Measurements from ENCODE around the gene ADCK1.
"Not testable (repeated sequence)": the region's sequence is repeated elsewhere in the genome, so short reads cannot be mapped to it uniquely, and the experiment has no call there.

Gene ADCK1

GRCh38 chr14:77809011-77809410, 9.1 kb downstream of the ADCK1 start:
- no peak for DNase-seq (ENCODE audit: low read depth in 2 of 2)

- no peak for DNase-seq (ENCODE audit: low read depth in 2 of 2)
Observed at GRCh38 chr14:77812028-77812427, 12.1 kb downstream of the ADCK1 start.

GRCh38 chr14:77812682-77813081, 12.8 kb downstream of the ADCK1 start:
- DNase-seq (ENCODE audit: low read depth in 2 of 2), result not testable (repeated sequence)

- no peak for DNase-seq (ENCODE audit: low read depth in 2 of 2)
Observed at GRCh38 chr14:77822307-77822706, 22.4 kb downstream of the ADCK1 start.

- no peak for DNase-seq (ENCODE audit: low read depth in 2 of 2)
Observed at GRCh38 chr14:77822741-77823140, 22.8 kb downstream of the ADCK1 start.

- DNase-seq (ENCODE audit: low read depth in 2 of 2), result no peak
Observed at GRCh38 chr14:77823378-77823777, 23.5 kb downstream of the ADCK1 start.

- DNase-seq (ENCODE audit: low read depth in 2 of 2), result no peak
Observed at GRCh38 chr14:77825895-77826519, 26.1 kb downstream of the ADCK1 start.

GRCh38 chr14:77830692-77831091, 30.8 kb downstream of the ADCK1 start:
- no peak for DNase-seq (ENCODE audit: low read depth in 2 of 2)

GRCh38 chr14:77832297-77832696, 32.4 kb downstream of the ADCK1 start:
- DNase-seq (ENCODE audit: low read depth in 2 of 2), result no peak

GRCh38 chr14:77837926-77838325, 38.0 kb downstream of the ADCK1 start:
- no peak for DNase-seq (ENCODE audit: low read depth in 2 of 2)

GRCh38 chr14:77838831-77839511, 39.1 kb downstream of the ADCK1 start:
- no peak for DNase-seq (ENCODE audit: low read depth in 2 of 2)

GRCh38 chr14:77843195-77843594, 43.3 kb downstream of the ADCK1 start:
- DNase-seq (ENCODE audit: low read depth in 2 of 2), result no peak

- DNase-seq (ENCODE audit: low read depth in 2 of 2), result no peak
Observed at GRCh38 chr14:77843651-77844050, 43.7 kb downstream of the ADCK1 start.

GRCh38 chr14:77844802-77845201, 44.9 kb downstream of the ADCK1 start:
- DNase-seq (ENCODE audit: low read depth in 2 of 2), result no peak

GRCh38 chr14:77848031-77848430, 48.1 kb downstream of the ADCK1 start:
- no peak for DNase-seq (ENCODE audit: low read depth in 2 of 2)

- no peak for DNase-seq (ENCODE audit: low read depth in 2 of 2)
Observed at GRCh38 chr14:77849711-77850110, 49.8 kb downstream of the ADCK1 start.

- DNase-seq (ENCODE audit: low read depth in 2 of 2), result no peak
Observed at GRCh38 chr14:77853919-77854318, 54.0 kb downstream of the ADCK1 start.

GRCh38 chr14:77856941-77857340, 57.0 kb downstream of the ADCK1 start:
- DNase-seq (ENCODE audit: low read depth in 2 of 2), result no peak

- no peak for DNase-seq (ENCODE audit: low read depth in 2 of 2)
Observed at GRCh38 chr14:77859934-77860570, 60.1 kb downstream of the ADCK1 start.

GRCh38 chr14:77861201-77861600, 61.3 kb downstream of the ADCK1 start:
- DNase-seq (ENCODE audit: low read depth in 2 of 2), result no peak

GRCh38 chr14:77862154-77862786, 62.4 kb downstream of the ADCK1 start:
- peak; percentile 73 to 77 for DNase-seq (ENCODE audit: low read depth in 2 of 2)

GRCh38 chr14:77864085-77864484, 64.2 kb downstream of the ADCK1 start:
- no peak for DNase-seq (ENCODE audit: low read depth in 2 of 2)

- DNase-seq (ENCODE audit: low read depth in 2 of 2), result no peak
Observed at GRCh38 chr14:77864580-77864979, 64.7 kb downstream of the ADCK1 start.
